ENCODE data around the gene TVP23A.
"Not testable (repeated sequence)": the region's sequence is repeated elsewhere in the genome, so short reads cannot be mapped to it uniquely, and the experiment has no call there.

The TVP23A gene

DNA sequence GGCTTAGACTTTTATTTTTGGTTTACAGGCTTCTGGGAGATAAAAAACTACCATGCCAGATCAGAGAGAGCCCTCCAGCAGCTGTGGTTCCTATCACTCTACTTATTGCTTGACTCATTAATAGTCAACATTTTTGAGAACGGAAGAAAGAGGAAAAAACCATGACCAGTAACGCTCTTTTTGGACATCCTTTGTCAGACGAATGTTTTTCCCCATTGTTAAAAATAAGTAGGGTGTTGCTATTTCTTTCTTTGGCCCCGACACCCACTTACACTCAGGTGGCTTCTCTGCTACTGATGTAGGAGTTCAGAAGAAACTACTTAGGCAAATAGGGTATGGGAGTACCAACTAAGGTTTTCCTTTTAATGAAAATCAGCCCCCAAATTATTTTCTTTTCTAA lies 27.5 kb downstream of the TVP23A start:
- no peak for DNase-seq

DNA sequence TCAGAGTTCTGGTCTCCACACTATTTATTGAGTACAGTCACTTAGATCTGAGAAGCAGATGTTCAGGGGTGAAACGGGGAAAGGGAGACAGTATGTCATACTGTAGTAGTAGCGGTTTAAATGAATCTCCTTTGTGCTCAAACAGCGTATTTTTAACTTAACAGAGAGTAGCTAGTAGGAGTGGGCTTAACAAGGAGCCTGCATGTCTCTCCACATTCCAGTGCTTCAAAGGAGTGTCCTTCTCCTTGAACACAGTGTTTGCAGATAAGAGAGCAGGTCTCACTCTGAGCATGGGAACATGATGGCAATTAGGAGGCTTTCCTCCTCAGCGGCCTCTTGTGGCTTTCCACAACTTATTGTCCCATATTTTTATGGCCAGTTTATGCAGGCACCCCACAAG lies 30.0 kb downstream of the TVP23A start:
- DNase-seq = not testable (repeated sequence)

- no peak for DNase-seq
Observed at GRCh38 chr16:10787304-10787703, 31.3 kb downstream of the TVP23A start.

- no peak for DNase-seq
Observed at GRCh38 chr16:10782628-10783027, 36.0 kb downstream of the TVP23A start.

- no peak for DNase-seq
Observed at GRCh38 chr16:10780628-10781027, 38.0 kb downstream of the TVP23A start.

GRCh38 chr16:10779908-10780307 lies 38.7 kb downstream of the TVP23A start:
- not testable (repeated sequence) for DNase-seq

GRCh38 chr16:10777356-10777755 lies 41.2 kb downstream of the TVP23A start:
- no peak for DNase-seq

GRCh38 chr16:10776923-10777322 lies 41.7 kb downstream of the TVP23A start:
- DNase-seq = not testable (repeated sequence)

DNA sequence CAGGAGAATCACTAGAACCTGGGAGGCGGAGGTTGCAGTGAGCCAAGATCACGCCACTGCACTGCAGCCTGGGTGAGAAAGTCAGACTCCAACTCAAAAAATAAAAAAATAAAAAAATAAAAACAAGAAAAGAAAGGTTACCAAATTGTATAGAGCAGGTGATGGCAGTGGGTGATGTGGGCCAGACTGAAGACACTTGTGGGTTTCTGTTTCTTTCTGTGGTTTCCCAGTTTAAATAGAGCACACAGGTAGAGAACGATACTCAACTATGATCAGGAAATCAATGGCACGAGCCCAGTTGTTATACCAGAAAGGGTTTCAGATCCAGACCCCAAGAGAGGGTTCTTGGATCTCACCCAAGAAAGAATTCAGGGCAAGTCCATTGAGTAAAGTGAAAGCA lies 42.3 kb downstream of the TVP23A start:
- no peak for DNase-seq

GRCh38 chr16:10770907-10771306 lies 47.7 kb downstream of the TVP23A start:
- no peak for DNase-seq

DNA sequence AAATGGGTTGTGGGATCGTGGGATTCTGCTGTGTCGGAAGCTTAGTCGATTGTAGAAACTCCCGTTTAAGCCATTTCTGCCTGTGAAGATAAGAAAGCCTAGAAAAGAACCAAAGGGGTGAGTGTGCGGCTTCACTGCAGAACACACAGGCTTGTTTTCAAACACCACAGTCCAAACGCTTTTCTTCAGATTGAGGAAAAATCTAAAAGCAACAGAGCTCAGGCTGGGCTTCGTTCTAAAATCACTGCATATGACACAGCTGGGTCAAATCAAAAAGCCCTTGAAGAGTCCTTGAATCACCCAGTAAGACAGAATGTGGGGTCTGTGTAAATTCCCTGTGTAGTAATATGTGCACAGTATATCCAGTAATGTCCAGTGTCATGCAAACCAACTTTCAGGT lies 49.2 kb downstream of the TVP23A start:
- no peak for DNase-seq

DNA sequence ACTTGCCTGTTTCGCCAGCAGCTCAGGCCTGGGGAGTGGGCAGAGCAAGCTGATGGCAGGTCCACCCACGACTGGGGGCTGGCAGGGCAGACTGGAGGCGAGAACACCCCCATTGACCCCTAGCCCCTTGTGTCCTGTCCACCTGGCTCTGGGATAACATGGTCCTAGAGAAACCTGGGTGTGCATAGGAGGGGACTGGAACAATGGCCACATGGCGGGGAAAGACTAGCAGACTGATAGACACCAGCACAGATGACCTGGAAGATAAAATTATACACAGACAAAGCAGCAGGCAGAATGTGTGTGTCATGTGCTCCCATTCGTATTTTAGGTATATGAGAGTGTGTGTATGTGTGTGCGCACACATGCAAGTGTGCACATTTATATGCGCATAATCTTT lies 51.5 kb downstream of the TVP23A start:
- DNase-seq = no peak

GRCh38 chr16:10765772-10766171 lies 52.8 kb downstream of the TVP23A start:
- no peak for DNase-seq

- no peak for DNase-seq
Observed at GRCh38 chr16:10763456-10763855, 55.1 kb downstream of the TVP23A start.

GRCh38 chr16:10762336-10763016 lies 56.1 kb downstream of the TVP23A start:
- DNase-seq = no peak

DNA sequence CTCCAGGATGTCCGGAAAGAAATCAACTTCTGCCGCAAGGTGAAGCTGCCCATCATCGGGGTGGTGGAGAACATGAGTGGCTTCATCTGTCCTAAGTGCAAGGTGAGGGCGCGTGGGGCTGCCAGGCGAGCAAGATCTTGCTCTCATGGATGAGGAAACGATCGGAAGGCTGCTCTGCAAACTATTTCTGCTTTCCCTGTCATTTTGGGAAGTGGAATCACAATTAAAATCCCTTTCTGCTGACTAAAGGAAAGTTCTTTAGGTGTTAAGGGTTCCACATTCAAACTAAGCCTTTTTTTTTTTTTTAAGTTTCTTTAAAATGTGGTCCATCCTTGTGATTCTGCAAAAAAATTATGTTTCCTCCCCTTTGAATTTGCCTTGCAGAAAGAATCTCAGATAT lies 57.2 kb downstream of the TVP23A start:
- DNase-seq = no peak

GRCh38 chr16:10760858-10761257 lies 57.7 kb downstream of the TVP23A start:
- DNase-seq = no peak

- peak; percentile 61 for DNase-seq
Observed at GRCh38 chr16:10756574-10756973, 62.0 kb downstream of the TVP23A start.

DNA sequence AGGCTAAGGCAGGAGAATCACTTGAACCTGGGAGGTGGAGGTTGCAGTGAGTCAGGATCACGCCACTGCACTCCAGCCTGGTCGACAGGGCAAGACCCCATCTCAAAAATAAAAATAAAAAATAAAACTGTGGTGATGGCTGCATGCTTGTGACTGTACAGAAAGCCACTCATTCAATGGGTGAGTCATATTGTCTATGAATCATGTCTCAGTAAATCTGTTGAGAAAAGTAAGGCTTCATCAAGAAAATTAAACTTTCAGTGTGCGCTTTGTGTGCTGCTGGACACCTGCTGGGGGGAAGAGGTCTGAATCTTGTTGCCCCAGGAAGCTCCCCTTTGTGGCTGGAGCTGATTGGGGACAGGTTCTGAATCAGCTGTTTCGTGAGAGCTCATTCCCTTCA lies 63.7 kb downstream of the TVP23A start:
- DNase-seq = peak; percentile 62

GRCh38 chr16:10753670-10754069 lies 64.9 kb downstream of the TVP23A start:
- no peak for DNase-seq

DNA sequence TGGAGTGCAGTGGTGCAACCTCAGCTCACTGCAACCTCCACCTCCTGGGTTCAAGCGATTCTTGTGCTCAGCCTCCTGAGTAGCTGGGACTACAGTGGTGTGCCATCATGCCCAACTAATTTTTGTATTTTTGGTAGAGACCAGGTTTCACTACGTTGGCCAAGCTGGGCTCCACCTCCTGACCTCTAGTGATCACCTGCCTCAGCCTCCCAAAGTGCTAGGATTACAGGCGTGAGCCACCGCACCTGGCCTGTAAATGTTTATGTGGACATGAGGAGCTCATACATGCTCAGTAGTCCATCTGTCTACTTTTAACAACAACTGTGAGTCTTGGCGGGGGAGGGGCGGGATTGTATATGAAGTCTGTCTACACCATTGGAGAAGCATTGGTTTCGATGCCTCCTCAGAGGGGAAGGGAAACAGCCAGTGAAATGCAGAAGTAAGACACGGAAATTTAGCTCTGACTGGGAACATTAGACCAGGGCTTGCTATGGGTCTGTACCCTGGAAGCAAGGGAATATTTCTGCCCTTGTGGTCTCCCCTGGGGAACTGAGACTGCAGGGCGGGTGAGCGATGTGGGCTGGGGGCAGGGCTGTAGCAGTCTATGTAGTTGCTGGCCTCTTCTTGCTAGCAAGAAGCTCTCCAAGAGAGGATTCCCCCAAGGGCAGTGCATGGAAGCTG lies 65.6 kb downstream of the TVP23A start:
- no peak for DNase-seq

DNA sequence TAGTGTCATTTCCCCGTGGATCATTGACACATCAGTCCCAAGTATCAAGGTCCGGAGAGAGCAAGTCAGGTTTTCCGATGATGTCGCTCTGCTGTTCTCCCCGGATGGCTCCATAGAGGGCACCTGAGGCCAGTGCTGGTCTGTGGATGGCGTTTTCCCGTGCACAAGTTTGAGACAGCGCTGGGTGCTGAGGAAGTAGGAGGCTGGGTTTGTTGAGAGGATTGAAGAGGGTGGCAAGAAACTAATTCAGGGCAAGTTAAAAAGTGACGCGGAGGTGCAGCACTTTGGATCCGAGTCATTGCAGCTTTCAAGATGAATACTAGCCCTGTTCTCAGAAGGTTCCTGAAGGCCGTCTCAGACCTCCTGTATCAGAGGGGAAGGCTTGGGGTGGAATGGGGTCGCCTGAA lies 67.3 kb downstream of the TVP23A start:
- DNase-seq = no peak

DNA sequence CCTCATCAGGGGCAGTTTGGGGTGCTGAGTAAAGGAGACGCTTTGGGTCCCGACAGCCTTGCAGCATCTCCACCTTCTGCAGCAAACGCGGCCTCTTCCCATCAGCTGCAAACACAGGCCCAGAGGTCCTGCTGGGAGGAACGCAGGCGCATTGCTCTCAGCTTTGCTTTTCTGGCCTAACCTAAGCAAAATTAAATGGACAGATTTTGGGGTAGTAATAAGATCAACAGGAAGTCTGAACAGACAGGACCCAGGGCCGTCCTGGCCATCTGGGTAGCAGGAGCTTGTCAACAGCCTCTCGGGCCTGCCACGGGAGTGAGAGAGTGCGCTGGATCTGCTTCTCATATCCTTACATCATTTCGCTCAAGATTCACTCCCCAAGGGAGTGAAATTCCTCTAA lies 67.8 kb downstream of the TVP23A start:
- DNase-seq = no peak

DNA sequence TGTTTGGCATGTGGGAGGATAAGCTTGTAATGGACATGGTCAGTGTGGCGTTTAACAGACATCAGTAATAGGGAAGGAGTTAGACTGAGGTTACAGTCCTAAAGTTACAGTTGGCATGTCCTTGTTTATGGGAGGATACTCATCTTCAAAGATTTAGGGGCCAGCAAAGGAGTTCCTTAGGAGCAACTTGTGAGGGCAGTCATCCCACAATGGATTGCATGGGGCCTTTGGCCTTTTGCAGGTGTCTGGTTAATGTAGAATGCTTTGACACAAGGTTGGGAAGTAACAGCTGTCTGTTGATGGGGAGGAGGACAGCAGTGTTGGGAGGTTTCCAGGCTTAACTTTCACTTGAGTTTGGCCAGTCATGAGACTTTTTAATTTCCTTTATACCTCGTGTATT lies 72.8 kb downstream of the TVP23A start:
- DNase-seq = no peak

Data from fibroblast of skin of back (primary cell).